Endothelial cell of umbilical vein (primary cell): ENCODE measurements around the gene KIAA0825. TPM values are rescaled to one million over a fixed set of nuclear protein-coding genes. Genes with fewer than 3 reads are reported as not detected.

Experiments used
- BruUV-seq: library from RNA; stranded (reverse); fragments of 400-500 nt; replicated peaks from 2 replicates; lab custom pipeline; 2021; lab: Mats Ljungman, UMichigan
- CTCF ChIA-PET: fragments of 300-600, 350-600 bp; sonication (Branson Sonifier 250); formaldehyde crosslinking; loops from one replicate; lab custom pipeline; 2021; ENCODE audit warnings: antibody characterized with exemption, inconsistent platforms; lab: Charles Lee
- POLR2A ChIA-PET: fragments of 300-600, 350-600 bp; sonication (Branson Sonifier 250); formaldehyde crosslinking; loops from one replicate; lab custom pipeline; 2021; ENCODE audit warnings: antibody characterized with exemption, inconsistent platforms; lab: Charles Lee
- DNase-seq: peaks from one replicate; pipeline ENCODE4 v3.0.0-alpha.2; 2011; ENCODE audit warnings: low read depth, low spot score
- FAIRE-seq: peaks from 2 replicates; lab custom pipeline; 2011; peaks lifted over from hg19 to GRCh38; lab: Jason Lieb, UNC
- H2AFZ ChIP-seq: 2 replicates; pipeline ENCODE4 v1.6.0; 2012; ENCODE audit warnings: low read depth, low read length, control low read depth, inconsistent platforms
- H3K27ac ChIP-seq: 2 replicates; pipeline ENCODE4 v1.5.1; 2011; ENCODE audit warnings: low read depth, mild to moderate bottlenecking, control low read depth, low read length, moderate library complexity; ENCODE audit not compliant: insufficient read depth
- H3K27me3 ChIP-seq, 2 experiments: 2 replicates each; pipeline versions ENCODE4 v1.6.0 to v1.6.1; 2011; ENCODE audit warnings: low read length in 2 of 2, mixed read lengths in 1 of 2; ENCODE audit not compliant: control insufficient read depth in 2 of 2, insufficient read depth in 2 of 2
- H3K36me3 ChIP-seq, 2 experiments: 2 replicates in 1 of 2; 3 replicates in 1 of 2; pipeline ENCODE4 v1.5.1; 2011; ENCODE audit warnings: low read length in 2 of 2, mild to moderate bottlenecking in 1 of 2, moderate library complexity in 1 of 2; ENCODE audit not compliant: control insufficient read depth in 2 of 2, insufficient read depth in 2 of 2; ENCODE audit errors: extremely low read depth in 1 of 2
- H3K4me1 ChIP-seq: 3 replicates; pipeline ENCODE4 v1.5.1; 2011; ENCODE audit warnings: mild to moderate bottlenecking, low read length; ENCODE audit not compliant: control insufficient read depth, insufficient read depth; ENCODE audit errors: extremely low read depth
- H3K4me2 ChIP-seq: 2 replicates; pipeline ENCODE4 v1.6.1; 2011; ENCODE audit warnings: low read length, control low read depth, mixed read lengths; ENCODE audit not compliant: insufficient read depth
- H3K4me3 ChIP-seq, 3 experiments: fragments of 200-600 bp in 1 of 3; sonication (generic), shearing (Covaris generic) in 1 of 3; replicated peaks in 1 of 3; 2 replicates each; pipeline ENCODE4 v1.5.1; 2011 to 2016; ENCODE audit warnings: control low read depth in 3 of 3, low read length in 3 of 3, mild to moderate bottlenecking in 2 of 3, inconsistent platforms in 1 of 3, low read depth in 1 of 3, moderate library complexity in 1 of 3; ENCODE audit not compliant: insufficient read depth in 1 of 3
- H3K79me2 ChIP-seq: 2 replicates; pipeline ENCODE4 v1.6.0; 2012; ENCODE audit warnings: low read length, inconsistent platforms; ENCODE audit not compliant: control insufficient read depth, insufficient read depth
- H3K9ac ChIP-seq: replicated peaks from 2 replicates; pipeline ENCODE3; 2011; ENCODE audit warnings: low read length, control low read depth; ENCODE audit not compliant: insufficient read depth; ENCODE audit errors: extremely low read depth
- H3K9me1 ChIP-seq: replicated peaks from 3 replicates; pipeline ENCODE4 v1.6.0; 2011; ENCODE audit warnings: mild to moderate bottlenecking, low read length; ENCODE audit not compliant: control insufficient read depth, insufficient read depth; ENCODE audit errors: extremely low read depth
- H3K9me3 ChIP-seq: replicated peaks from 2 replicates; pipeline ENCODE4 v1.5.1; 2012; ENCODE audit warnings: low read length, inconsistent platforms; ENCODE audit not compliant: control insufficient read depth, insufficient read depth
- H4K20me1 ChIP-seq: replicated peaks from 2 replicates; pipeline ENCODE3; 2011; ENCODE audit warnings: mild to moderate bottlenecking, low read length; ENCODE audit not compliant: control insufficient read depth, insufficient read depth; ENCODE audit errors: extremely low read depth
- EZH2 ChIP-seq: IDR thresholded peaks from 2 replicates; pipeline ENCODE4 v1.6.1; 2012; ENCODE audit warnings: borderline replicate concordance, low read depth, mild to moderate bottlenecking, moderate library complexity, low read length, inconsistent platforms; ENCODE audit not compliant: severe bottlenecking
- FOS ChIP-seq: IDR thresholded peaks from 2 replicates; pipeline ENCODE4 v1.6.1; 2011; ENCODE audit warnings: mild to moderate bottlenecking, low read length, moderate library complexity, borderline replicate concordance; ENCODE audit not compliant: insufficient read depth
- GATA2 ChIP-seq: IDR thresholded peaks from 2 replicates; pipeline ENCODE4 v1.7.0; 2011; ENCODE audit warnings: low read depth, mild to moderate bottlenecking, moderate library complexity, mixed read lengths, low read length; ENCODE audit not compliant: insufficient read length, insufficient read depth
- JUN ChIP-seq: IDR thresholded peaks from 2 replicates; pipeline ENCODE4 v1.6.1; 2011; ENCODE audit warnings: borderline replicate concordance, low read depth; ENCODE audit not compliant: insufficient read length, insufficient read depth
- MAX ChIP-seq: IDR thresholded peaks from 2 replicates; pipeline ENCODE4 v1.6.1; 2011; ENCODE audit not compliant: insufficient read depth, insufficient read length
- MYC ChIP-seq: IDR thresholded peaks from one replicate; pipeline ENCODE4 v1.6.1; 2011; ENCODE audit warnings: mild to moderate bottlenecking, low read depth, low read length
- POLR2A ChIP-seq: IDR thresholded peaks from 2 replicates; pipeline ENCODE4 v1.6.1; 2012; ENCODE audit warnings: low read depth, mild to moderate bottlenecking, control low read depth, low read length
- POLR2AphosphoS5 ChIP-seq: IDR thresholded peaks from 2 replicates; pipeline ENCODE4 v1.6.1; 2012; ENCODE audit warnings: low read depth, mild to moderate bottlenecking, control low read depth, low read length, moderate library complexity; ENCODE audit not compliant: insufficient read depth
- dilution Hi-C: fragments of 300-500 bp; cut with MboI; formaldehyde crosslinking; loops from one replicate; pipeline ENCODE4 v1.15.0; 2019; ENCODE audit warnings: low sequenced_read_pairs; ENCODE audit not compliant: extremely low pct_ligation_motif_present
- intact Hi-C: fragments of 100-400 bp; cut with micrococcal nuclease; formaldehyde crosslinking; loops from one replicate; pipeline ENCODE4 v1.10.0; 2022
- polyA plus RNA-seq, 4 experiments: library from polyadenylated mRNA; depleted of rRNA in 3 of 4; stranded (reverse) in 3 of 4; unstranded in 1 of 4; fragments of >200 nt; gene quantifications; 2 replicates each; pipeline versions ENCODE4 v1.2.1 to v1.2.3, GENCODE V29; 2011 to 2012; ENCODE audit warnings: missing spikeins in 1 of 4
- total RNA-seq: library from RNA; stranded (reverse); gene quantifications from 2 replicates; pipeline ENCODE4 v1.2.3, GENCODE V29; 2021
- TF ChIP-seq, protein P1 (sequence below), 2 donors: IDR thresholded peaks; 1 replicate in 1 of 2; 2 replicates in 1 of 2; pipeline ENCODE4 v1.5.1; 2011; ENCODE audit warnings: low read length in 2 of 2, mild to moderate bottlenecking in 2 of 2, moderate library complexity in 2 of 2, control low read depth in 1 of 2, inconsistent platforms in 1 of 2, low read depth in 1 of 2; ENCODE audit not compliant: insufficient read depth in 1 of 2; ENCODE audit errors: extremely low read depth in 1 of 2

KIAA0825 gene
- total and polyA plus RNA-seq, 2 donors (not counting 3 experiments of a cell fraction or from before 2014, with no cell fraction given): 0.15 to 1.1 TPM

GRCh38 chr5:94661086-94661485 is 42.7 kb upstream of the KIAA0825 start:
- no peak for DNase-seq
- FAIRE-seq: no peak
- Histone ChIP-seq H3K4me2 (no peak overlapping the region), H3K9me3 (no peaks in the 10 kb centered on the region), H3K9me1 (no peaks in the 10 kb centered on the region), H3K27me3 (no peaks in the 10 kb centered on the region), H3K4me1 (no peaks in the 10 kb centered on the region), H3K27ac (no peak overlapping the region), H4K20me1 (no peaks in the 10 kb centered on the region), H3K9ac (no peak overlapping the region), H3K4me3 (no peak overlapping the region), H3K36me3 (no peaks in the 10 kb centered on the region), H2AFZ (no peak overlapping the region), H3K79me2 (no peaks in the 10 kb centered on the region)
- dilution Hi-C loops: no loop called here
- no TSS peak for BruUV-seq
- ChIA-PET POLR2A (no interaction called here), CTCF (interaction anchor here (1.3 kb wide), 1 partner anchor 77 kb away, joined by 3 read pairs; no protein-coding TSS in a partner anchor)
- intact Hi-C loops: no loop called here
- TF ChIP-seq, protein P1, sequence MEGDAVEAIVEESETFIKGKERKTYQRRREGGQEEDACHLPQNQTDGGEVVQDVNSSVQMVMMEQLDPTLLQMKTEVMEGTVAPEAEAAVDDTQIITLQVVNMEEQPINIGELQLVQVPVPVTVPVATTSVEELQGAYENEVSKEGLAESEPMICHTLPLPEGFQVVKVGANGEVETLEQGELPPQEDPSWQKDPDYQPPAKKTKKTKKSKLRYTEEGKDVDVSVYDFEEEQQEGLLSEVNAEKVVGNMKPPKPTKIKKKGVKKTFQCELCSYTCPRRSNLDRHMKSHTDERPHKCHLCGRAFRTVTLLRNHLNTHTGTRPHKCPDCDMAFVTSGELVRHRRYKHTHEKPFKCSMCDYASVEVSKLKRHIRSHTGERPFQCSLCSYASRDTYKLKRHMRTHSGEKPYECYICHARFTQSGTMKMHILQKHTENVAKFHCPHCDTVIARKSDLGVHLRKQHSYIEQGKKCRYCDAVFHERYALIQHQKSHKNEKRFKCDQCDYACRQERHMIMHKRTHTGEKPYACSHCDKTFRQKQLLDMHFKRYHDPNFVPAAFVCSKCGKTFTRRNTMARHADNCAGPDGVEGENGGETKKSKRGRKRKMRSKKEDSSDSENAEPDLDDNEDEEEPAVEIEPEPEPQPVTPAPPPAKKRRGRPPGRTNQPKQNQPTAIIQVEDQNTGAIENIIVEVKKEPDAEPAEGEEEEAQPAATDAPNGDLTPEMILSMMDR (IDR thresholded peaks at IDR 0.05; ENCODE audit: extremely low read depth in 1 of 2, insufficient read depth in 1 of 2, low read depth in 1 of 2, low read length in 2 of 2): no peak
- TF ChIP-seq MAX: no peak
- TF ChIP-seq GATA2: no peak
- TF ChIP-seq FOS: no peak

- Histone ChIP-seq H3K27ac (no peak overlapping the region), H3K9ac (no peak overlapping the region), H4K20me1 (no peaks in the 10 kb centered on the region), H3K36me3 (no peaks in the 10 kb centered on the region), H3K4me2 (no peak overlapping the region), H3K27me3 (no peaks in the 10 kb centered on the region), H3K9me1 (no peaks in the 10 kb centered on the region), H3K4me1 (no peaks in the 10 kb centered on the region), H3K9me3 (no peaks in the 10 kb centered on the region), H3K4me3 (no peak overlapping the region), H3K79me2 (no peaks in the 10 kb centered on the region), H2AFZ (no peak overlapping the region)
- no peak for FAIRE-seq
- BruUV-seq: no TSS peak
- ChIA-PET POLR2A (no interaction called here), CTCF (interaction anchor here (1.3 kb wide), 1 partner anchor 77 kb away, joined by 3 read pairs; no protein-coding TSS in a partner anchor)
- intact Hi-C loops: no loop called here
- no peak for DNase-seq
- dilution Hi-C loops: no loop called here
- TF ChIP-seq JUN (no peak), EZH2 (no peak), MAX (no peak), MYC (no peak), GATA2 (no peak), POLR2AphosphoS5 (no peak), FOS (no peak), POLR2A (no peak)
- TF ChIP-seq, protein P1 (IDR thresholded peaks at IDR 0.05; ENCODE audit: extremely low read depth in 1 of 2, insufficient read depth in 1 of 2, low read depth in 1 of 2, low read length in 2 of 2): no peak
Measured at GRCh38 chr5:94660506-94660905, 42.1 kb upstream of the KIAA0825 start.
